C4-2B (cell line): ENCODE results near the gene WWTR1.

Experiments used
- ZFX ChIP-seq: fragments of 450-650 bp; IDR thresholded peaks from 2 replicates; pipeline ENCODE4 v1.6.1; 2017
- TF ChIP-seq, protein P1 (sequence below): fragments of 450-650 bp; conservative IDR thresholded peaks from 2 replicates; pipeline ENCODE4 v1.5.1; 2017; ENCODE audit warnings: mild to moderate bottlenecking

DNA sequence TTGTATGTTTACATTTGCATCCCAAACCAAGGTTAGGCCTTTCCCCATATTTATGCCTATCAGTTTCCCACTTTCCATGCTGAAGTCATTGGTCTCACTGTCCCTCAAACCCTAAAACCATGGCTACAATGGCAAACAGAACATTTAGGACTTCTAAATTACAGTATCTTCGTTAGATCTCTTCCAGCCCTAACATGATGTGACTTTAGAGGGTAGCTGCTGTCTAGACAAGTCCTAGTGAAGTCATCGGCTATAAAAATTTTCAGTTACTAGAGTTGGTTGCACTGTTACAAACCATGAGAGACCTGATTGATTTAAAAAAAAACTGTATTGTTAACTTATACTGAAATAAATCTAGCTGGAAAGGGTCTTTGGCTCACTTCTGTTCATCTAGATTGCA lies 128.7 kb downstream of the WWTR1 start:
- TF ChIP-seq, protein P1, sequence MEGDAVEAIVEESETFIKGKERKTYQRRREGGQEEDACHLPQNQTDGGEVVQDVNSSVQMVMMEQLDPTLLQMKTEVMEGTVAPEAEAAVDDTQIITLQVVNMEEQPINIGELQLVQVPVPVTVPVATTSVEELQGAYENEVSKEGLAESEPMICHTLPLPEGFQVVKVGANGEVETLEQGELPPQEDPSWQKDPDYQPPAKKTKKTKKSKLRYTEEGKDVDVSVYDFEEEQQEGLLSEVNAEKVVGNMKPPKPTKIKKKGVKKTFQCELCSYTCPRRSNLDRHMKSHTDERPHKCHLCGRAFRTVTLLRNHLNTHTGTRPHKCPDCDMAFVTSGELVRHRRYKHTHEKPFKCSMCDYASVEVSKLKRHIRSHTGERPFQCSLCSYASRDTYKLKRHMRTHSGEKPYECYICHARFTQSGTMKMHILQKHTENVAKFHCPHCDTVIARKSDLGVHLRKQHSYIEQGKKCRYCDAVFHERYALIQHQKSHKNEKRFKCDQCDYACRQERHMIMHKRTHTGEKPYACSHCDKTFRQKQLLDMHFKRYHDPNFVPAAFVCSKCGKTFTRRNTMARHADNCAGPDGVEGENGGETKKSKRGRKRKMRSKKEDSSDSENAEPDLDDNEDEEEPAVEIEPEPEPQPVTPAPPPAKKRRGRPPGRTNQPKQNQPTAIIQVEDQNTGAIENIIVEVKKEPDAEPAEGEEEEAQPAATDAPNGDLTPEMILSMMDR, result no peak
- TF ChIP-seq ZFX, result no peak
